OCI-LY7 (cell line): ENCODE measurements around the gene EPS15. TPM values are rescaled to one million over a fixed set of nuclear protein-coding genes. Genes with fewer than 3 reads are reported as not detected.
A peak's percentile ranks its signal among the peaks of the same experiment; 100 is the strongest.

ENCODE experiments used
- BruUV-seq: library from RNA; stranded (reverse); fragments of 400-500 nt; replicated peaks from 2 replicates; lab custom pipeline; 2021; lab: Mats Ljungman, UMichigan
- CTCF ChIA-PET: fragments of 300-600 bp; sonication (Branson Sonifier 250); formaldehyde crosslinking; loops from one replicate; lab custom pipeline; 2022; ENCODE audit warnings: antibody characterized with exemption; ENCODE audit not compliant: unreplicated experiment; lab: Charles Lee
- POLR2A ChIA-PET: fragments of 300-600 bp; sonication (Branson Sonifier 250); formaldehyde crosslinking; loops from one replicate; lab custom pipeline; 2022; ENCODE audit warnings: antibody characterized with exemption; lab: Charles Lee
- DNase-seq: peaks from one replicate; pipeline ENCODE4 v3.0.0-alpha.2; 2015; ENCODE audit warnings: low spot score
- H2AFZ ChIP-seq: fragments of 200-600 bp; sonication (generic), shearing (Covaris generic); 2 replicates; pipeline ENCODE4 v1.6.1; 2014; ENCODE audit warnings: mild to moderate bottlenecking, antibody characterized with exemption, low read length, moderate library complexity
- H3K27ac ChIP-seq: fragments of 200-600 bp; sonication (generic); 2 replicates; pipeline ENCODE4 v1.5.1; 2014; ENCODE audit warnings: mixed run types, low read depth, mild to moderate bottlenecking, moderate library complexity, low read length, inconsistent platforms; ENCODE audit not compliant: poor library complexity, severe bottlenecking
- H3K36me3 ChIP-seq: fragments of 200-600 bp; sonication (generic); 2 replicates; pipeline ENCODE4 v1.6.1; 2014; ENCODE audit warnings: mild to moderate bottlenecking, antibody characterized with exemption, low read length, moderate library complexity, mixed read lengths; ENCODE audit not compliant: insufficient read depth
- H3K4me1 ChIP-seq: fragments of 200-600 bp; sonication (generic); 2 replicates; pipeline ENCODE4 v1.5.1; 2014; ENCODE audit warnings: mild to moderate bottlenecking, low read length; ENCODE audit not compliant: insufficient read depth, poor library complexity, severe bottlenecking
- H3K4me2 ChIP-seq: fragments of 200-600 bp; sonication (generic); 2 replicates; pipeline ENCODE4 v1.6.1; 2014; ENCODE audit warnings: mild to moderate bottlenecking, low read length
- H3K4me3 ChIP-seq: fragments of 200-600 bp; sonication (generic); 2 replicates; pipeline ENCODE4 v1.5.1; 2014; ENCODE audit warnings: mild to moderate bottlenecking, low read depth, low read length; ENCODE audit not compliant: poor library complexity, severe bottlenecking
- H3K79me2 ChIP-seq: fragments of 200-600 bp; sonication (generic); 2 replicates; pipeline ENCODE4 v1.6.1; 2016; ENCODE audit warnings: low read depth, mild to moderate bottlenecking, low read length, moderate library complexity, mixed read lengths; ENCODE audit not compliant: insufficient read depth
- H3K9me2 ChIP-seq: fragments of 200-600 bp; sonication (generic); 2 replicates; pipeline ENCODE4 v1.6.1; 2016; ENCODE audit warnings: mild to moderate bottlenecking, low read length, mixed read lengths; ENCODE audit not compliant: insufficient read depth
- H3K9me3 ChIP-seq: fragments of 200-600 bp; sonication (generic); 2 replicates; pipeline ENCODE4 v1.6.1; 2014; ENCODE audit warnings: mild to moderate bottlenecking, mixed run types, low read length, mixed read lengths
- H4K20me1 ChIP-seq: fragments of 200-600 bp; sonication (generic); 2 replicates; pipeline ENCODE4 v1.6.1; 2014; ENCODE audit warnings: mild to moderate bottlenecking, antibody characterized with exemption, low read length, moderate library complexity, mixed read lengths; ENCODE audit not compliant: insufficient read depth
- CTCF ChIP-seq: fragments of 200-600 bp; sonication (generic); conservative IDR thresholded peaks from 2 replicates; pipeline ENCODE4 v1.5.1; 2014; ENCODE audit warnings: mild to moderate bottlenecking, antibody characterized with exemption, low read length, moderate library complexity, mixed read lengths
- EZH2phosphoT487 ChIP-seq: fragments of 200-600 bp; sonication (generic); IDR thresholded peaks from 2 replicates; pipeline ENCODE4 v1.6.1; 2018; ENCODE audit warnings: low read depth, borderline replicate concordance, mild to moderate bottlenecking, mixed run types, antibody characterized with exemption, low read length, moderate library complexity, mixed read lengths
- intact Hi-C: fragments of 100-400 bp; cut with micrococcal nuclease; formaldehyde crosslinking; loops from one replicate; pipeline ENCODE4 v1.10.0; 2022; ENCODE audit not compliant: unreplicated experiment
- total RNA-seq, 2 experiments: library from RNA; depleted of rRNA in 1 of 2; stranded (reverse); fragments of >200 nt in 1 of 2; shearing (Covaris generic) in 1 of 2; gene quantifications; 2 replicates each; pipeline ENCODE4 v1.2.3, GENCODE V29; 2014 to 2022

Gene EPS15
- total RNA-seq, 2 experiments from 2014 or later, result 23.8 to 73.2 TPM

- H4K20me1 ChIP-seq, result peaks cover 21% of the 10 kb centered on the region
- H3K4me1 ChIP-seq, result peaks cover 54% of the 10 kb centered on the region
- H3K36me3 ChIP-seq, result no peaks in the 10 kb centered on the region
- no peaks in the 10 kb centered on the region; the same call in 1 of the 2 replicates for H3K9me3 ChIP-seq
- H3K79me2 ChIP-seq, result peaks cover 81% of the 10 kb centered on the region
- ChIA-PET POLR2A (interaction anchor here (0.5 to 2.6 kb wide), 4 partner anchors 10 to 71 kb away, joined by 3 to 19 read pairs (median 4); no protein-coding TSS in a partner anchor), CTCF (no interaction called here)
- no peaks in the 10 kb centered on the region for H3K9me2 ChIP-seq
- intact Hi-C loops, result loop anchor here (5.0 kb wide), 3 partner anchors 93 to 548 kb away; partner anchors contain the start of gene NRDC
- BruUV-seq, result no TSS peak
- DNase-seq, result no peak
- peak overlapping the region; percentile 95 for H3K4me3 ChIP-seq
- peak overlapping the region; percentile 82 for H3K27ac ChIP-seq
- peak overlapping the region; percentile 93 for H3K4me2 ChIP-seq
- TF ChIP-seq EZH2phosphoT487 (no peak), CTCF (no peak)
- no peak overlapping the region for H2AFZ ChIP-seq
These were observed 3.6 kb downstream of the EPS15 start for GRCh38 chr1:51515312-51515960.

DNA sequence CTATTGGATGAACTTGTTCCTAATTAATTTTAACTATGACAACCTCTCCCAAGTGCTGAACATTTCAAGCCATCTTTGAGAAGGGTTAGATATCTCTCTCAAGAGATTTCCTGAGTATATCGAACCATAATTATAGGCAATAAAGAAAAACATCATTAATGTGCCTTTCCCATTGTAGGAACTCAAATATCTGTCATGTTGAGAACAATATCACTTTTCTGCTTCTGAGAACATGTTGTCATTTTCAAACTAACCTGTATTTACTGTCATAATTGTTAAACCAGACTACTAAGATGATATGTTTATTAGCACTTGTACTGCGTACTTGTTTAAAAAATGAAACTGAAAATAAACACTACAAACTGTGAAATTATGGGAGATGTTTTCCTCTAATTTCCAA lies 4.3 kb downstream of the EPS15 start:
- intact Hi-C loops, result loop anchor here (5.0 kb wide), 3 partner anchors 92 to 547 kb away; partner anchors contain the start of gene NRDC

More for the DNA sequence above, 4.3 kb downstream of the EPS15 start:
- Histone ChIP-seq H3K27ac (peak overlapping the region; percentile 82), H4K20me1 (peaks cover 21% of the 10 kb centered on the region), H3K9me3 (no peaks in the 10 kb centered on the region; the same call in 1 of the 2 replicates), H3K9me2 (no peaks in the 10 kb centered on the region), H3K79me2 (peaks cover 88% of the 10 kb centered on the region), H3K4me1 (peaks cover 61% of the 10 kb centered on the region), H3K36me3 (no peaks in the 10 kb centered on the region), H3K4me2 (peak overlapping the region; percentile 93), H2AFZ (no peak overlapping the region; the same call in 1 of the 2 replicates), H3K4me3 (peak overlapping the region; percentile 95)
- BruUV-seq, result no TSS peak
- TF ChIP-seq CTCF (no peak), EZH2phosphoT487 (no peak)
- ChIA-PET POLR2A (interaction anchor here (1.5 to 2.6 kb wide), 2 partner anchors 10 to 70 kb away, joined by 3 to 19 read pairs; no protein-coding TSS in a partner anchor), CTCF (no interaction called here)
- no peak for DNase-seq
